ENCODE measurements around the gene CYP3A4.

DNA sequence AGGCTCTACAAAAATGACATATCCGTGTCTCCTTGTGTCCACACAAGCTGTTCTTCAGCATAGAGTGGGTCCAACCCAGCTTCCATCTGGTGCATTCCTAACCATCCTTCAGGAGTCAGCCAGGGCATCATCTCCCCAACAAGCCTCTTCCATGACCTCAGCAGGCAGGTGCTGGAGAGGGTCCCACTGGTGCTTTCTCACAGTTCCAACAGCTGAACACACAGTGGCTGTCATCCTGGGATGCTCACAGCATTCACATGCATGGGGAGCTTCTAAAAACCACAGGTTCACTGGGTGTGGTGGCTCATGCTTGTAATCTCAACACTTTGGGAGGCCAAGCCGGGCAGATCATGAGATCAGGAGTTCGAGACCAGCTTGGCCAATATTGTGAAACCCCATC, 6.4 kb upstream of the CYP3A4 start:
- TF ChIP-seq, protein P1, sequence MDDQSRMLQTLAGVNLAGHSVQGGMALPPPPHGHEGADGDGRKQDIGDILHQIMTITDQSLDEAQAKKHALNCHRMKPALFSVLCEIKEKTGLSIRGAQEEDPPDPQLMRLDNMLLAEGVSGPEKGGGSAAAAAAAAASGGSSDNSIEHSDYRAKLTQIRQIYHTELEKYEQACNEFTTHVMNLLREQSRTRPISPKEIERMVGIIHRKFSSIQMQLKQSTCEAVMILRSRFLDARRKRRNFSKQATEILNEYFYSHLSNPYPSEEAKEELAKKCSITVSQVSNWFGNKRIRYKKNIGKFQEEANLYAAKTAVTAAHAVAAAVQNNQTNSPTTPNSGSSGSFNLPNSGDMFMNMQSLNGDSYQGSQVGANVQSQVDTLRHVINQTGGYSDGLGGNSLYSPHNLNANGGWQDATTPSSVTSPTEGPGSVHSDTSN (IDR thresholded peaks at IDR 0.05): no peak
- TF ChIP-seq SMC3 (IDR thresholded peaks at IDR 0.05; ENCODE audit: low read depth, low read length) (no peak), CHD2 (IDR thresholded peaks at IDR 0.05; ENCODE audit: low read length, partially characterized antibody) (no peak), ELF1 (IDR thresholded peaks at IDR 0.05) (no peak), TAF1 (IDR thresholded peaks at IDR 0.05; ENCODE audit: borderline replicate concordance, low read depth, low read length) (no peak)
- TF ChIP-seq, protein P2, sequence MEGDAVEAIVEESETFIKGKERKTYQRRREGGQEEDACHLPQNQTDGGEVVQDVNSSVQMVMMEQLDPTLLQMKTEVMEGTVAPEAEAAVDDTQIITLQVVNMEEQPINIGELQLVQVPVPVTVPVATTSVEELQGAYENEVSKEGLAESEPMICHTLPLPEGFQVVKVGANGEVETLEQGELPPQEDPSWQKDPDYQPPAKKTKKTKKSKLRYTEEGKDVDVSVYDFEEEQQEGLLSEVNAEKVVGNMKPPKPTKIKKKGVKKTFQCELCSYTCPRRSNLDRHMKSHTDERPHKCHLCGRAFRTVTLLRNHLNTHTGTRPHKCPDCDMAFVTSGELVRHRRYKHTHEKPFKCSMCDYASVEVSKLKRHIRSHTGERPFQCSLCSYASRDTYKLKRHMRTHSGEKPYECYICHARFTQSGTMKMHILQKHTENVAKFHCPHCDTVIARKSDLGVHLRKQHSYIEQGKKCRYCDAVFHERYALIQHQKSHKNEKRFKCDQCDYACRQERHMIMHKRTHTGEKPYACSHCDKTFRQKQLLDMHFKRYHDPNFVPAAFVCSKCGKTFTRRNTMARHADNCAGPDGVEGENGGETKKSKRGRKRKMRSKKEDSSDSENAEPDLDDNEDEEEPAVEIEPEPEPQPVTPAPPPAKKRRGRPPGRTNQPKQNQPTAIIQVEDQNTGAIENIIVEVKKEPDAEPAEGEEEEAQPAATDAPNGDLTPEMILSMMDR (IDR thresholded peaks at IDR 0.05): no peak
- TF ChIP-seq, protein P3, sequence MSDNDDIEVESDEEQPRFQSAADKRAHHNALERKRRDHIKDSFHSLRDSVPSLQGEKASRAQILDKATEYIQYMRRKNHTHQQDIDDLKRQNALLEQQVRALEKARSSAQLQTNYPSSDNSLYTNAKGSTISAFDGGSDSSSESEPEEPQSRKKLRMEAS (IDR thresholded peaks at IDR 0.05; ENCODE audit: low read depth): no peak
- TF ChIP-seq, protein P4, sequence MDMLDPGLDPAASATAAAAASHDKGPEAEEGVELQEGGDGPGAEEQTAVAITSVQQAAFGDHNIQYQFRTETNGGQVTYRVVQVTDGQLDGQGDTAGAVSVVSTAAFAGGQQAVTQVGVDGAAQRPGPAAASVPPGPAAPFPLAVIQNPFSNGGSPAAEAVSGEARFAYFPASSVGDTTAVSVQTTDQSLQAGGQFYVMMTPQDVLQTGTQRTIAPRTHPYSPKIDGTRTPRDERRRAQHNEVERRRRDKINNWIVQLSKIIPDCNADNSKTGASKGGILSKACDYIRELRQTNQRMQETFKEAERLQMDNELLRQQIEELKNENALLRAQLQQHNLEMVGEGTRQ (IDR thresholded peaks at IDR 0.05; ENCODE audit: borderline replicate concordance, low read depth, low read length): no peak
